ENCODE measurements around the gene CYLC2.

Gene CYLC2, protein sequence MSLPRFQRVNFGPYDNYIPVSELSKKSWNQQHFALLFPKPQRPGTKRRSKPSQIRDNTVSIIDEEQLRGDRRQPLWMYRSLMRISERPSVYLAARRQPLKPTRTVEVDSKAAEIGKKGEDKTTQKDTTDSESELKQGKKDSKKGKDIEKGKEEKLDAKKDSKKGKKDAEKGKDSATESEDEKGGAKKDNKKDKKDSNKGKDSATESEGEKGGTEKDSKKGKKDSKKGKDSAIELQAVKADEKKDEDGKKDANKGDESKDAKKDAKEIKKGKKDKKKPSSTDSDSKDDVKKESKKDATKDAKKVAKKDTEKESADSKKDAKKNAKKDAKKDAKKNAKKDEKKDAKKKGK

DNA sequence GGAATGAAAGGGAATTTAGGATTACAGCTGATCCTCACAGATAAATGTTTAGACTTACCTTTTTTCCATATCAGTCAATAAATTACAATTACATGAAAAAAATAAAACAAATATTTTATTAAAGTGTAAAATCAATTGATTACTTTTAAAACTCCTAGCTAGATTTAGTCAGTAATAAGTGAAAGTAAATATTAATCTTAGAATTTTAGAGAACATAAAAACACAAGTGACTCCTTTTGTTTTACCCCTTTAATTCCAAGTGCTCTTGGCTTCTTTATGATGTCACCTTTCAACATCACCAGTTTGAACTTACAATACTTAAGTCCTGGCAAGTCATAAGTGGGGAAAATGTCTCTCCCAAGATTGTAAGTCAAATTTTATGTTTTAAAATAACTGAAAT is at the start of gene CYLC2:
TSS of gene CYLC2 (plus strand) at position 301 of the 400 bp plus-strand sequence. CDS start at position 349, 48 bp downstream.
- no peak for FAIRE-seq

DNA sequence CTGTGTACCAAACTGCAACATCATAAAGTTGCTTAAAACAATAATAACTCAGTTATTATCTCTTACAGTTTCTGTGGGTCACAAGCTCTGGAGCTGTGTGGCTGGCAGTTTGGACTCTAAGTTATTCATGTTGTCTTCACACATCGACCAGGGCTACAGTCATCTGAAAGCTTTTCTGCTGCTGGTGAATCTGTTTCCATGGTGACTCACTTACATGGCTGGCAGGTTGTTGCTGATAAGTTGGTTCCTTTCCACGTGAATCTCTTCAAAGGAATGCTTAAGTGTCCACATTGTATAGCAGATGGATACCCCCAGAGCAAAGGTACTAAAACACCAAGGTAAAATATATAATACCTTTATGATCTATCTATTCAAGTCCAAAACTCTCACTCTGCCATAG is 44.8 kb upstream of the CYLC2 start:
- no peak for FAIRE-seq

DNA sequence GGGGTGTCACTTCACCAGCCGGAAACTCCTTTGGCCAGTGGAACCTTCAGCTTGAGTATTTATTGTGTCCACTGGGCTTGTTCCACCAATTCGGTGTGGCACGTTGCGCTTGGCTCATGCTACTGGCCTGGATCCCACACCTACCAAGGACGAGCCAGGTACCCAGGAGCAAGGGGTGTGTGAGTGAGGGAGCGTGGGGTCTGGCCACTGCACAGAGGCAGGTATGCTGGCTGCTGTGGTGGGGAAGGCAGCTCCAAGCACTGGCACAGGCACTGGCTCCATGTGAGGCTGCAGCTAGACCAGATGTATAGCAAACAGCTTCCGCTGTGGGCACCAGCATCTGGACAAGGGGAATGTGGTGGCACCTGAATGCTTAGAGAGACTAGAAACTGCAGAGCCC is 28.1 kb upstream of the CYLC2 start:
- FAIRE-seq = no peak

DNA sequence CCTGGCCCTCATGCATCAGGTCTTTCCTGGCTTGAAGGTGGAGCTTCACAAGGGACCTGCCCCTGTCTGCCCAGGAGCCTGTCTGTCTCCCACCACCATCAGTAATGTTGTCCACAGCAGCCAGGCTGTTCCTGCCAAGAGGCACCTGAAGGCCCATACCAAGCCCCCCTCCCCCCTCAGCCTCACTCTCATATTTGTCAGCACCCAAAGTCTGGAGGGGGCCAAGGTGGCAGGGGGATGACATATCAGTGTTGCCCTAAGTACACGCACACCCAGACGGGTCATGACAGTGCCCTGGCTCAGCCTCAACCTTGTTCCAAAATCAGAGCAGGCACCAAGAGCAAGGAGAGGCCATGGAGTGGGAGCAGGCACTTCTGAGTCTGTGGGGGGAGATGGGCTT is 27.2 kb upstream of the CYLC2 start:
- no peak for FAIRE-seq

DNA sequence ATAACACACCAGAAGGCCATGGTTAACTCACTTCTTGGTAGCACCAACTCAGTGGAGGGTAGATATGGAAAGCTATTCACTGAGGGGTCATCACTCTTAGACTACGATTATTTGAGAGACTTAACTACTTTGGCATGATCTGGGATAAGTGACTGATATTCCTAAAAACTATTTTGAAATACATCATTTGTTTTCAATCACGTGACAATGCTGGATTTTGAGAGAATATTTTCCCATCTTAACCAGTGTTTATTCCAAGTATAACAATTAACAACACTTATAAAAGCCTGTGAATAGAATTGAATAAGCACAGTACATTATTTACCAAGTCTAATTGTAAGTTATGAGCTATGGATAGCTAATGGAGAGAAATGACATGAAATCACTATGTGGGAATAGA is 22.4 kb upstream of the CYLC2 start:
- FAIRE-seq = no peak

DNA sequence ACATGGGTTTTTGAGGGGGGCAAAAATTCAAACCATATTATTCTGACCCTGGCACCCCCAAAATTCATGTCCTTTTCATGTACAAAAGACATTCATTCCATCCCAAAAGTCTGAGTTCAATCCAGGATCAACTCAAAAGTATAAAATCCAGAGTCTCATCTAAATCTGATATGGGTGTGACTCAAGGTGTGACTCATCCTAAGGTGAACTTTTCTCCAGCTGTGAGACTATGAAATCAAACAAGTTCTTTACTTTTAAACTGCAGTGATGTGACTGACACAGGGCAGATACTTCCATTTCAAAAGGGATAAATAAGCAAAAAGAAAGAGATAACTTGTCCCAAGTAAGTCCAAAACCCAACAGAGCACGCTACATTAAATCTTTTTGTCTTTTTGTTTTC is 20.6 kb upstream of the CYLC2 start:
- no peak for FAIRE-seq

DNA sequence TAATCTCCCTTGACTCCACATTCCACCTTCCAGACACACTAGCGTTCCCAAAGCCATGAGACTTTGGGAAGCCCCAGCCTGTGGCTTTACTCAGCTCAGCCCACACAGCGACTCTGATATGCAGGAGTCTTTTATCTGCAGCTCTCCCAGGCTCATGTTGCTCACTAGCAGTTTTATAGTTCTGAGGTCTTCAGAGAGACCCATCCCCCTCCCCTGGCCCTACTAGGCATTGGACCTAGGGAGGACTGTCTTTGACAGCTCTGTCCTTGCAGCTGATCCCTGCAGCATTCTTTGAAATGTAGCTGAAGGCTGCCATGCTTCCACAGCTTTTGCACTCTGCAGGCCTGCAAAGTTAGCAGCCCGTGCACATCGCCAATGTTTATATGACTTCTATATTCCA is 19.9 kb upstream of the CYLC2 start:
- no peak for FAIRE-seq

DNA sequence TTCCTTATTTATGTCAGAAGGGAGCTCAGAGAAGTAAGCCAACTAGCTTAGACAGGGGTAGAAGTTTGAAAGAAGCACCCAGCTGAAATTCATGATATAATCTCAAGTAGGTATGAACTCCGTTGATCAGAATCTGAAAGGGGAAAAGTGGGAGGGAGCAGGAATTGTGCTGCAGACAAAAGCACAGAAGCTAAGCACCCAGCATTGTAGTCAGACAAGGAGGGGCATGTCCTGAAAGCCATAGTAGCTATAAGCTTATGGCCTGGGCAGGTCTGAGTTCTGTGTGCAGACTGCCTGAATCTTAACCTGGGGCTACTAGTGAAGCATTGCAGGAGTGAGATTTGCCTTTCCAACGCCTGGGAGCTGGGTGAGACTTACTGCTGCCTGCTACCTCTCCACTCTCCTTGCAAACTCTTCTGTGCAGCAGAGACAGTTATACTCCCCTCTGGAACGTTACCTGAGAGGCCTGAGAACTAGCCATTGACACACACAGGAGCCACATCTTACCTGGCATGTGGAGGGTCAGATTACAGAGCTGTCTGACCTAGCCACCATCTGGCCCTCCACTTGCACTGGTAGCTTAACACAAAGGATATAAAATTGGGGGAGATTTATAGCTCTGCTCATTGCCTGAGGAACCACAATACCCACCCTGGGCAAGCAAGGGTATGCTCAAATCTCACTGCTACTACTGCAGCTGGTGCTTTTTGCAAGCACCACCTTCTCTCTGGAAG is 9.8 kb upstream of the CYLC2 start:
- FAIRE-seq = no peak

DNA sequence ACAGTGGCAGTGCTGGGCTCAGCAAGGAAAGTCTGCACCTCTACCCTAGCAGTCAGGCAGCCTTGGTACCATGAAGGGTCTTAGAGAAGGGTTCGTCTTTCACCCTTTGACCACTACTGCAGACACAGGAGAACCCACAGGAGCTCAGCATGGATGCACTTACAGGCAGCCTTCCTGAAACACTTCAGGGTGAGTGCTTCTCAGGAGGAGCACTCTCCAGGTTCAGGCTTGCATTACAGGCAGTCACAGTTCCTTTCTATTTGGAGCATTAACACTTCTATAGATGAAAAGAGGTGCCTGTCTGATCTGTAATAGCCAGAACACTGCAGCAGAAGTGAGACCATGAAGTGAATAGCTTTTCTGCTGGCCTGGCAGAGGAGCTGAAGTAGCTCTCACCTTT is 8.7 kb upstream of the CYLC2 start:
- no peak for FAIRE-seq

DNA sequence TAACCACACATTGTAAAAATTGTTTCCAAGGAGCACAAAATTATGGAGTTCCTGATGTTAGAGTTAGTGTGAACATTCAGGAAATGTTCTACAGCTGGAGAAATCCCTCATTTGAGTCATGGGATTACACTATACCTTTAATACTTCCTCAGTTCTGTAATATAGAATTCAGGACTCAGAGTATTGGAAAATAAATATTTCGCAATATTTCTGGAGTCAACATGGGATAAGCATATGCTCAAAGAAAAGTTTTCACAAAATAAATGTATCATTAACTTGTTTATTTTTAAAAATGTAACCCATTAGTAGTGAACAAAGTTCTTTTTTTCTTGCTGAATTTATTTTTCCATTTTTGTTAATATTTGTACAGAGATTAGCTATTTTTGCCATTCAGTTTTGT is 8.6 kb downstream of the CYLC2 start:
- FAIRE-seq = no peak

DNA sequence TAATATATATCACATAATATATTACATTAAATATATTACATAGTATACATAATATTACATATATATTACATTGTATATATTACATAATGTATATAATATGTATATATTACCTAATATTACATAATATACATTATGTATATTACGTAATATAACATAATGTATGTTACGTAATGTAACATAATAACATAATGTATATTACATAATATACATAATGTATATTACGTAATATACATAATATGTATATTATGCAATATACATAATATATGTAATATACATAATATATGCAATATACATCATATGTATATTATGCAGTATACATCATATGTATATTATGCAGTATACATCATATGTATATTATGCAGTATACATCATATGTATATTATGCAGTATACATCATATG is 19.1 kb downstream of the CYLC2 start:
- no peak for FAIRE-seq

DNA sequence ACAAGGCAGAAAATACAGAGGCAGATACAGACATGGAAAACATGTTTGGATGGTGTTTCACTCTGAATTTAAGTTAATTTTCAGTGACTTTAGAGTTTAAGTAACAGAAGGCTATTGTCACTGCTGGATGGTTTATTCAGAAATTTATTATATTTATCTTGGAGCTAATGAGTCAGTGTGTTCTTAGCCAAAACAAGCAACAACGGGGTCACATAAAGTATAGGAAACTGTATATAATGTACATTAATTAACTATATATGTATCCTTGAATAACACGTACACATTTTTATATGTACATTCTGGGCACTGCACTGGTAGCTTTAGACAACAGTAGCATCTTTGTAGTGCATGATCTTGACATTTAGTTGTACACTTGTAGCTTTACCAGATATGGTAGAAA is 30.7 kb downstream of the CYLC2 start:
- FAIRE-seq = no peak

DNA sequence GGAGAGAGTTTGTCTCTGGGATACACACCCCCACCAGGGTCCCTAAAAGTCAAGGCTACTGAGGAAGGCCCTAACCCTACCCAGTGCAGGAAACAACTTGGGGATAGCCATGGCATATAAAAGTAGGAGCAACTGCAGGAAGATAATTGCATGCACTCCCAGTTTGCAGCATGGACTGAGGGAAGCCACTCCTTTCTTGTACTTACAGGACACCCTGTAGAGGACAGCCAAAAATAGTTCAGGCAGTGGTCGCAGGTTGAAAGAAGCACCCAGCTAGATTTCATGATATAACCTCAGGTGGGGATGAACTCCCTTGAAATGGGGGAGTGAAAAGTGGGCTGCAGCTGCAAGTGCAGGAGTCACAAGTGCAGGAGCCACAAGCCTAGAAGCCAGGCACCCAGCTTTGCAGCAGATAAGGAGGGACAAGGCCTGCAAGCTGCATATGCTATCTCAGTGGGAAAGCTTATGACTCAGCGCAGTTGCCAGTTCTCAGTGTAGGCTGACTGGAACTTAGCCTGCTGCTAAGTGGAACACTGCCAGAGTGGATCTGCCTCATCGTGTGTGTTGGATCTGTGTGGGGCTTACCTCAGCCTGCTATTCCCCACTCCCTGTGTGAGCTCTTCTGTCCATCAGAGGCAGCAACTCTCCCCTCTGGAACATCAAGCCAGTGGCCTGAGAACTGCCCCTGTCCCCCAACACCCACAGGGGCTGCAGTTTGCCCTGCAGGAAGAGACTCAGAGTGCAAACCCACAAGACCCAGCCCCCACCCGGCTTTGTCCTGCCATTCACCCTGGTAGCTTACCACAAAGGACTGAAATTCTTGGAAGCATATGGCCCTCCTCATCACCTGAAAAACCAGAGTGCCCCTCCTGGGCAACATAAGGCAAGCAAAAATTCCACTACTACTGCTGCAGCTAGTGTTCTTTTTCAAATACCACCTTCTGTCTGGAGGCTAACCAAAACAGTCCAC is 42.7 kb downstream of the CYLC2 start:
- FAIRE-seq = no peak

DNA sequence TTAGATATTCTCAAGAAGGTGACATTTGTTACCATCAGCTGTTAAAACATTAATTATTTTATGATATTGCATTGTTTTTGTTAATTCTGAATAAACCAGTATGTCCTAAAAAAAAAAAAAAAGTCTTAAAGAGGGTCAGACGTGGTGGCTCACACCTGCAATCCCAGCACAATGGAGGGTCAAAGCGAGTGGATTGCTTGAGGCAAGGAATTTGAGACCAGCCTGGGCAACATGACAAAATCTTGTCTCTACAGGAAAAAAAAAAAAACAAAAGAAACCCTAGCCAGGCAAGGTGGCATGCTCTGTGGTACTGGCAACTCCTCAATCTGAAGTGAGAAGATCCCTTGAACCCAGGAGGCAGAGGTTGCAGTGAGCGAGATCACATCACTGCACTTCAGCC is 46.8 kb downstream of the CYLC2 start:
- no peak for FAIRE-seq
